ENCODE results near the gene GRIK4.
"Not testable (repeated sequence)": the region's sequence is repeated elsewhere in the genome, so short reads cannot be mapped to it uniquely, and the experiment has no call there.

Gene GRIK4

DNA sequence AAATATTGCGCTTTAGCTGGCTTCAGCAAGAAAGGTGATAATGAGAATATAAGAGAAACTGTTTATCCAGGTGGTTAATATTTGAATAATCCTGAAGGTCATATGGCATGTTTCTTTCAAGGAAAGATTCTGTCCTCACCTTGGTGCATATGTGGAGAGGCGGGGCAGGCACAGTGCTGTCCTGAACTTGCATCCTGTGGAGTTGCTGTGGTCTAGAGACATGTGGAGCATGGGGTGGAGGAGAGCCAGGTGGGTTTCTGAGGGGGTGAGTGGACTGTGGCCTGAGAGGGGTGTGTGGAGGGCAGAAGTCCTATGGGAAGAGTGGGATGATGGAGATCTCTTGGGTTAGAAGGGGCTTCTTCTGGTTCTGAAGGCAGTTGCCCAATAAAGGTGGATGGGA is 65.5 kb downstream of the GRIK4 start:
- DNase-seq: no peak

GRCh38 chr11:120577624-120578363 is 66.2 kb downstream of the GRIK4 start:
- DNase-seq: no peak

DNA sequence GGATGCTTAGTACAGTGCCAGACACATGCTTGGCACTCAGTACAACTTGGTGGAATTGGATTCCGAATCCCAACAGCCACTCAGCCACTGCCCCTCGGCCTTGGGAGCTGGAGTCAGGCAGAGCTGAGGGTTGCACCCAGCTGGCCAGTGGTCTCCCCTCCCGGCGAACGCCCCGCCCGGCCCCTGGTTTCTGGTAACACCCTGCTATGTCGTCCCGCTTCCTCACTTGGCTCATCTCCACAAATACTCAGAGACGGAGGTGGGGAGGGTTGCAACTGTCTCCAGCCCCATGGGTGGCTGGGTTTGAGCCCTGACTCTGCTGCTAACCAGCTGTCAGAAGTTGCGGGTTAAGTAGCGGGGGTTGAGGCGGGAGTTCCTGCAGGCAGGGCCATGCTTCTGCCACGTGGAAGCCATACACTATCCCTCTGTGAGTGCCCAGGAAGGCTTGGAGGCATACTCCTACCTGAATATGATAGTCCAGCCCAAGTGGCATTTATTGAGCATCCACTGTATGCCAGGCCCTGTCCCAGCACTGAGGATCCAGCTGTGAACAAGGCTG is 67.1 kb downstream of the GRIK4 start:
- no peak for DNase-seq

DNA sequence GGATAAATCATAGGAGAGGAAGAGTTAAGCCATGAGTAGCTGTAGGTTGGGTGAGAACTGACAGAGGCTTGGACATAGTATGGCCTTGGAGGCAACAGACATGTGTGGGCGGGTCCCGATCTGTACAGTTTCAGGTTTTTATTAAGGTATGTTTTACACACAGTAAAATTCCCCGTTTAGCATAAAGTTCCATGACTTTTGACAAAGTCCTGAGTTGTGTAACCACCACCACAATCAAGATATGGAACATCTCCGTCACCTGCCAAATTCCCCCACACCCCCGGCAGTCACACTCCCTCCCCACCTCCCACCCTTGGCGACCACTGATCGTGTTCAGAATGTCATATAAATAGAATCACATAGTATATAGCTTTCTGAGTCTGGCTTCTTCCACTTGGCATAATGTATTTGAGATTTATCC is 68.1 kb downstream of the GRIK4 start:
- no peak for DNase-seq

GRCh38 chr11:120581313-120581712 is 69.8 kb downstream of the GRIK4 start:
- no peak for DNase-seq

DNA sequence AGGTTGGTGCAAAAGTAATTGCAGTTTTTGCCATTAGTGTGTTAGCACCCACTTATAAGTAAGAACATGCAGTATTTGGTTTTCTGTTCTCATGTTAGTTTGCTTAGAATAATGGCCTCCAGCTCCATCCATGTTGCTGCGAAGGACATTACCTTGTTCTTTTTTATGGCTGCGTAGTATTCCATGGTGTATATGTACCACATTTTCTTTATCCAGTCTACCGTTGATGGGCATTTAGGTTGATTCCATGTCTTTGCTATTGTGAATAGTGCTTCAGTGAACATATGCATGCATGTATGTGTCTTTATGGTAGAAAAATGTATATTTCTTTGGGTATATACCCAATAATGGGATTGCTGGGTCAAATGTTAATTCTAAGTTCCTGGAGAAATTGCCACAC is 71.0 kb downstream of the GRIK4 start:
- DNase-seq: not testable (repeated sequence)

DNA sequence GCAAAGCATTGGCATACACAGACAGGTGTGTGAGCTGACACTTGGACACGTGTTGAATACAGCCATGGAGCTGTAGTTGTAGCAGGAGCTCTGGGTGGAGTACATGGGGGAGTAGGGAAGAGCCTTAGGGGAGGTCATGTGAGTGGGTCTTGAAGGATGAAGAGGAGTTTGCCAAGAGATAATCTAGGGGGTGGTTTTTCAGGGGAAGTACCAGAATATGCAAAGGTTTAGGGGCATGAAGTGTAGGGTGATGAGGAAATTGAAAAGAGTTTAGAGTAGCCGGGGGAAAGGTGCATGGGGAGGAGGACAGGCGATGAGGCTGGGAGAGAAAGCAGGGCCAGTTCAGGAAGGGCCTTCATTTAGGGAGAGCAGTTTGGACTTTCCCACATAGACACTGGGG is 74.5 kb downstream of the GRIK4 start:
- no peak for DNase-seq

DNA sequence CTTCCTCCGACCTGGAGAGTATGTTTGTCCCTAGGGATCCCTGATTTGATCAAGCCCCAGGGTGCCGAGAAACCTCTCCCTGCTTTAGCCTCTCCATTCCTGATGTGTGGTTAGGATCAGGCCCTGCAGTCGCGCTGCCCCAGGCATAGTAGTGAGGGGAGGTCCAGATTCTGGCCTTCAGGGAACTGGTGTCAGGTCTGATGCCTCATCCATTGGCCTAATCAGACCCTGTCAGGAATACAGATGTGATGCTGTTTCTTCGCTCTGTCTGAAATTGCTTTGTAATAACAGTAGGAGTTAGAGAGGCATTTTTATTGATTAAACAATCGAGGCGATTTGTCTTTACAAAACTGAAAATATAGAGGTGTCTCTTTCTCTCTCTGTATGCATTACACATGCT is 75.2 kb downstream of the GRIK4 start:
- no peak for DNase-seq

- no peak for DNase-seq
Observed at GRCh38 chr11:120587299-120587698, 75.8 kb downstream of the GRIK4 start.

- DNase-seq: no peak
Observed at GRCh38 chr11:120589376-120589775, 77.8 kb downstream of the GRIK4 start.

- no peak for DNase-seq
Observed at GRCh38 chr11:120590472-120590871, 78.9 kb downstream of the GRIK4 start.

DNA sequence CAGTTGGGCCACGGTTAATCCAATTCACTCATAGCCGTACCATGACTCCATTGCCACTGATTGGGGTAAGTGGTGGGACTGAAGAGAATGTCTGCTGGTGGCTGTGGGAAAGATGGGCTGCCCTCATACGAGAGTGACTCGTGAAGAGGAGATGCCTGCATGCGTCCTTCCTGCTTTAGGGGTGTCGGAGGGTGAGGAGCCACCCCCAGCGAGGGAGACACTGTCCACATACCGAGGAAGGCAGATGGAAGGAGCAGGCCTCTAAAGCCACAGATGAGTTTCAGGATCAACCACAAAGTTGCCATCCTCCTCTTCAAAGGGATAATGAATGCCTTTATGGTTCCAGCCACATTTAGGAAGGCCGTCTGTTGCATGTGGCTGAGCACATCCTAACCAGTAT is 83.2 kb downstream of the GRIK4 start:
- no peak for DNase-seq

GRCh38 chr11:120595557-120595956 is 84.0 kb downstream of the GRIK4 start:
- DNase-seq: no peak

- DNase-seq: no peak
Observed at GRCh38 chr11:120597250-120598215, 86.0 kb downstream of the GRIK4 start.

- no peak for DNase-seq
Observed at GRCh38 chr11:120598517-120599257, 87.1 kb downstream of the GRIK4 start.

- DNase-seq: no peak
Observed at GRCh38 chr11:120599816-120600420, 88.4 kb downstream of the GRIK4 start.

DNA sequence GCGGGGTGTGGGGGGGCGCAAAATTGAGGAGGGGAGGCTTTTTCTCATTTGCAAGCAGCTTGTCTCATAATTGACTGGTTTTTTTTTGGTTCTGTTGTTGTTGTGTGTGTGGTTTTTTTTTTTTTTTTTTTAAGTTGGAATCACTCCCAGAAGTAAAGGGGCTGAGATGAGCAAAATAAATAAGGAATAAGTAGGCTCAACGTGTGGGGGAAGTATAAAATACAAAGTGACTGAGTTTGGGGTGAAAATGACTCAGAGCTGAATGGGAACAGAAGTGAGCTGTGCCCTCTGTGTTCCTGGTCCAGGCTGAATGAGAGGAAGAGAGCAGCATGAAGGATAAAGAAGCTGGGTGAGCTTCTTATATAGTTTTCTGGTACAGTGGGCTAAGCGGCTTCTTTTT is 90.0 kb downstream of the GRIK4 start:
- DNase-seq: no peak

DNA sequence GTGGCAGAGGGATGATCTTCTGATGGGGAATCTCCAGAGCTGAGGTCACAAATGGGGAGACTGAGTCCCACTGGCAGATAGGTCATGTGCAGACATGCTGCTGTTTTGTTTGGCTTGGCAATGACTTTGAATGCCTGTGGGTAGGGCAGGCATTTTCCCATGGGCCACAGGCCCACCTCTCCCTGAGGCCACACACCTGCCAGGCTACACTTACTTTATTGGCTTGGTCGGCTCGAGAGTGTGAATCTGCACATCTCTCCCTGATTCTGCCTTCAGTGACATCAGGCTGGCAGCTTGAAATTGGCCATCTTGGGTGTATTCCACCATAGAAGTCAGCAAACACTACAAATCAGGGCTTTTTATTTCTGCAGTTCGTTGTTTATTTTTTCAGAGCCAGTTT is 91.5 kb downstream of the GRIK4 start:
- no peak for DNase-seq

- no peak for DNase-seq
Observed at GRCh38 chr11:120605469-120605868, 93.9 kb downstream of the GRIK4 start.

DNA sequence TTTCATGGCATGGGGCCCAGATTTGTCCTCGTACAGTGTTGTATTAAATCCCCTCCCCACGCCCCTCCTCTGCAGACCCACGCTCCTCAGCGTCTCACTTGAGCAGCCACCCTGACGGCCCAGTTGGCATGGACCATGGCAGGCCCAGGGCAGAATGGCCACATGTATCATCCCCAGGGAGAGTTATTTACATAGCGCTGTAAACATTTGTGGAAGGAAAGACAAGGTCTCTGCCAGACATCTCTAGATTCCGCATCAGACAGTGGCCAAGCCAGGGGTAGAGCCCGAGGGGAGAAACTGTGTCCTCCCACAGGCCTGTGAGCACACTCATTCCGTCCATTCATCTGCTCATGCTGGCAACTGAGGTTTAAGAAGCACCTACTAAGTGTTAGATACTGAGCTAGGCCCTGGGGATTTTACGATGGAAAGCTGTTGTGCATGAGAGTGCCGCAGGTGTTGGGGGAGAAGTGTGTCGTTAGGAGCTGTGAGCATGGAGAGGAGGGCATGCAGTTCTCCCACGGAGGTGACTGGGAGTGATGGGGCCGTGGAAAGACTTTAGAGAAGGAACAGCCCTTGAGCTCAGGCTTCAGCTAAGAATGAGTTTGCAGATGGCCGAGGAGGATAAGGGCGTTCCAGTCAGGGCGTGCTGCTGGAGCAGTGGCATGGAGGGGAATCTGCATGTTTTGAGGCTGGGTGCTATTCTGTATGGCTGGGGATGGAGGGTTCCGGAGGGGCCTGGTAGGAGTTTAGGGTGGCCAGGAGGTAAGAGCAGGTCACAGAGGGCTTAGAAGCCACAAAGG is 94.9 kb downstream of the GRIK4 start:
- no peak for DNase-seq

DNA sequence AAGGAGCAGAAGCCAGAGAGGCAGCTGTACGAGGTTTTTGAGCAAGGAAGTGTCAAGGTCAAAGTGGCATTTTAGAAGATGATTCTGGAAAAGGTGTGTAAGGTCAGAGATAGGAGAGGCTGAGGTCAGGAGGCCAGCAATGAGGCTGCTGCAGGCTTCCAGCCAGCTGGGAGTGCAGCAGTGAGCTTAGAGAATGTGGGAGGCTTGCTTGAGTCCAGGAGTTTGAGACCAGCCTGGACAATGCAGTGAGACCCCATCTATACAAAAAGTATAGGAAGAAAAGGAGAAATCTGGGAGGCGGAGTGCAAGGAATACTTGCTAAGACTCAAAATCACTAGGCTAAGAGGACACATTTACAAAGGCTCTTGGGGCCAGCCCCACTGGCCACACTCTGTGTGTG is 96.5 kb downstream of the GRIK4 start:
- no peak for DNase-seq

GRCh38 chr11:120608760-120609211 is 97.2 kb downstream of the GRIK4 start:
- DNase-seq: no peak
